H1 (cell line): Measurements from ENCODE around the gene TRIM24. TPM values are rescaled to one million over a fixed set of nuclear protein-coding genes. Genes with fewer than 3 reads are reported as not detected.

Source experiments
- CTCF ChIA-PET: fragments of 300-600 bp; sonication (Branson Sonifier 250); formaldehyde crosslinking; loops from one replicate; lab custom pipeline; 2021; ENCODE audit not compliant: partially characterized antibody; lab: Charles Lee
- POLR2A ChIA-PET: fragments of 300-600 bp; sonication (Branson Sonifier 250); formaldehyde crosslinking; loops from one replicate; lab custom pipeline; 2021; ENCODE audit warnings: inconsistent platforms; ENCODE audit not compliant: partially characterized antibody; lab: Charles Lee
- DNase-seq, 2 experiments: peaks; one replicate each; pipeline versions ENCODE4 v3.0.0 to v3.0.0-alpha.2; 2010 to 2022; ENCODE audit warnings: low spot score in 2 of 2, low read depth in 1 of 2, mixed read lengths in 1 of 2
- FAIRE-seq: peaks from 2 replicates; lab custom pipeline; 2011; peaks lifted over from hg19 to GRCh38; lab: Jason Lieb, UNC
- H2AFZ ChIP-seq: 2 replicates; pipeline ENCODE4 v1.8.1; 2012; ENCODE audit warnings: low read length, inconsistent platforms
- H2AK5ac ChIP-seq: 2 replicates; pipeline ENCODE4 v1.6.1; 2013; ENCODE audit warnings: low read depth, low read length
- H2BK120ac ChIP-seq: replicated peaks from 2 replicates; pipeline ENCODE3; 2013; ENCODE audit warnings: low read depth, low read length, inconsistent platforms
- H2BK12ac ChIP-seq: 2 replicates; pipeline ENCODE4 v1.6.1; 2013; ENCODE audit warnings: low read depth, low read length
- H2BK15ac ChIP-seq: 2 replicates; pipeline ENCODE4 v1.6.1; 2013; ENCODE audit warnings: low read length
- H2BK20ac ChIP-seq: 2 replicates; pipeline ENCODE4 v1.6.1; 2013; ENCODE audit warnings: low read length
- H2BK5ac ChIP-seq: 2 replicates; pipeline ENCODE4 v1.6.1; 2013; ENCODE audit warnings: low read depth, low read length
- H3K14ac ChIP-seq: 2 replicates; pipeline ENCODE4 v1.6.1; 2013; ENCODE audit warnings: inconsistent platforms; ENCODE audit not compliant: insufficient read length
- H3K18ac ChIP-seq: 2 replicates; pipeline ENCODE4 v1.6.1; 2013; ENCODE audit warnings: low read length; ENCODE audit errors: extremely low read depth
- H3K23ac ChIP-seq: 2 replicates; pipeline ENCODE4 v1.6.1; 2013; ENCODE audit warnings: inconsistent platforms; ENCODE audit not compliant: insufficient read length
- H3K23me2 ChIP-seq: 2 replicates; pipeline ENCODE4 v1.6.1; 2013; ENCODE audit warnings: low read depth, low read length
- H3K27ac ChIP-seq: 2 replicates; pipeline ENCODE4 v1.6.1; 2011; ENCODE audit warnings: low read depth, low read length, inconsistent platforms
- H3K27me3 ChIP-seq, 4 experiments: replicated peaks in 1 of 4; 1 replicate in 1 of 4; 2 replicates in 3 of 4; pipeline versions ENCODE4 v1.6.1 to v1.8.1; 2011 to 2013; ENCODE audit warnings: low read length in 3 of 4, mild to moderate bottlenecking in 3 of 4, inconsistent platforms in 2 of 4, mixed read lengths in 2 of 4, moderate library complexity in 1 of 4; ENCODE audit not compliant: control insufficient read depth in 3 of 4, insufficient read depth in 3 of 4; ENCODE audit errors: extremely low read depth in 1 of 4
- H3K36me3 ChIP-seq, 4 experiments: 2 replicates each; pipeline versions ENCODE4 v1.6.1 to v1.8.1; 2011 to 2013; ENCODE audit warnings: mild to moderate bottlenecking in 4 of 4, low read length in 3 of 4, moderate library complexity in 2 of 4, control low read depth in 1 of 4, inconsistent platforms in 1 of 4; ENCODE audit not compliant: insufficient read depth in 4 of 4, control insufficient read depth in 2 of 4
- H3K4ac ChIP-seq: replicated peaks from 2 replicates; pipeline ENCODE3; 2013; ENCODE audit warnings: low read length, low read depth, mixed read lengths, inconsistent platforms; ENCODE audit not compliant: insufficient read length
- H3K4me1 ChIP-seq, 4 experiments: replicated peaks in 1 of 4; 1 replicate in 1 of 4; 2 replicates in 3 of 4; pipeline versions ENCODE4 v1.6.1 to v1.8.1; 2011 to 2013; ENCODE audit warnings: low read length in 3 of 4, inconsistent platforms in 2 of 4, mixed read lengths in 1 of 4; ENCODE audit not compliant: insufficient read depth in 4 of 4, control insufficient read depth in 3 of 4
- H3K4me2 ChIP-seq, 2 experiments: 2 replicates each; pipeline versions ENCODE4 v1.6.1 to v1.8.1; 2011 to 2013; ENCODE audit warnings: low read depth in 2 of 2, low read length in 2 of 2, control low read depth in 1 of 2, inconsistent platforms in 1 of 2, mild to moderate bottlenecking in 1 of 2; ENCODE audit not compliant: insufficient read depth in 1 of 2
- H3K4me3 ChIP-seq, 4 experiments: fragments of 200-600, 300-600 bp in 1 of 4; sonication (generic), shearing (Covaris generic), sonication (Bioruptor Twin) in 1 of 4; 2 replicates each; pipeline versions ENCODE4 v1.5.1 to v1.8.1; 2011 to 2016; ENCODE audit warnings: low read length in 4 of 4, low read depth in 3 of 4, control low read depth in 2 of 4, inconsistent platforms in 2 of 4, mild to moderate bottlenecking in 2 of 4, mixed read lengths in 1 of 4, moderate library complexity in 1 of 4; ENCODE audit not compliant: insufficient read depth in 2 of 4; ENCODE audit errors: extremely low read depth in 1 of 4
- H3K56ac ChIP-seq: replicated peaks from 2 replicates; pipeline ENCODE3; 2013; ENCODE audit warnings: low read depth, mild to moderate bottlenecking, mixed read lengths, low read length, inconsistent platforms; ENCODE audit not compliant: insufficient read length
- H3K79me1 ChIP-seq: 2 replicates; pipeline ENCODE4 v1.6.1; 2013; ENCODE audit warnings: low read depth, low read length, control low read depth
- H3K79me2 ChIP-seq, 2 experiments: 2 replicates each; pipeline versions ENCODE4 v1.6.1 to v1.8.1; 2012 to 2013; ENCODE audit warnings: low read length in 2 of 2, mild to moderate bottlenecking in 2 of 2, inconsistent platforms in 1 of 2; ENCODE audit not compliant: insufficient read depth in 2 of 2, control insufficient read depth in 1 of 2
- H3K9ac ChIP-seq, 4 experiments: replicated peaks in 1 of 4; 1 replicate in 1 of 4; 2 replicates in 3 of 4; pipeline versions ENCODE4 v1.6.1 to v1.8.1; 2011 to 2013; ENCODE audit warnings: low read depth in 3 of 4, low read length in 3 of 4, control low read depth in 2 of 4, mild to moderate bottlenecking in 2 of 4, moderate library complexity in 2 of 4, inconsistent platforms in 1 of 4; ENCODE audit errors: extremely low read depth in 1 of 4
- H3K9me3 ChIP-seq, 2 experiments: 2 replicates each; pipeline versions ENCODE4 v1.6.1 to v1.8.1; 2012 to 2013; ENCODE audit warnings: mild to moderate bottlenecking in 2 of 2, moderate library complexity in 2 of 2, control low read depth in 1 of 2, inconsistent platforms in 1 of 2, low read depth in 1 of 2, low read length in 1 of 2, mixed read lengths in 1 of 2; ENCODE audit not compliant: insufficient read depth in 2 of 2
- H4K20me1 ChIP-seq, 2 experiments: replicated peaks in 1 of 2; 2 replicates each; pipeline versions ENCODE3 to v1.8.1; 2011 to 2013; ENCODE audit warnings: inconsistent platforms in 2 of 2, low read length in 2 of 2, mild to moderate bottlenecking in 1 of 2; ENCODE audit not compliant: insufficient read depth in 2 of 2, control insufficient read depth in 1 of 2
- H4K5ac ChIP-seq: 2 replicates; pipeline ENCODE4 v1.6.1; 2013; ENCODE audit warnings: low read length, low read depth, mixed read lengths, inconsistent platforms; ENCODE audit not compliant: insufficient read length
- H4K8ac ChIP-seq: 2 replicates; pipeline ENCODE4 v1.8.0; 2013; ENCODE audit warnings: mild to moderate bottlenecking, moderate library complexity, low read length, inconsistent platforms; ENCODE audit not compliant: insufficient read depth; ENCODE audit errors: extremely low read depth
- H4K91ac ChIP-seq: replicated peaks from 2 replicates; pipeline ENCODE3; 2013; ENCODE audit warnings: low read length, mixed read lengths, inconsistent platforms; ENCODE audit not compliant: insufficient read length
- CTCF ChIP-seq, 3 experiments: IDR thresholded peaks; 1 replicate in 2 of 3; 2 replicates in 1 of 3; pipeline versions ENCODE4 v1.5.1 to v1.6.1; 2011; ENCODE audit warnings: low read length in 3 of 3, mild to moderate bottlenecking in 3 of 3, inconsistent platforms in 2 of 3, low read depth in 1 of 3, moderate library complexity in 1 of 3; ENCODE audit not compliant: insufficient read depth in 1 of 3; ENCODE audit errors: control extremely low read depth in 1 of 3
- EGR1 ChIP-seq: IDR thresholded peaks from 2 replicates; pipeline ENCODE4 v1.6.1; 2011; ENCODE audit warnings: low read depth, low read length, borderline replicate concordance
- EP300 ChIP-seq, 2 experiments: IDR thresholded peaks; 1 replicate in 1 of 2; 2 replicates in 1 of 2; pipeline ENCODE4 v1.6.1; 2011 to 2012; ENCODE audit warnings: low read depth in 2 of 2, low read length in 2 of 2, mild to moderate bottlenecking in 2 of 2, borderline replicate concordance in 1 of 2, inconsistent platforms in 1 of 2, moderate library complexity in 1 of 2
- KDM5A ChIP-seq: fragments of 200-600 bp; IDR thresholded peaks from 2 replicates; pipeline ENCODE4 v1.7.1; 2012; ENCODE audit warnings: mild to moderate bottlenecking, low read length, inconsistent platforms, mixed read lengths
- RAD21 ChIP-seq, 2 experiments: IDR thresholded peaks in 1 of 2; conservative IDR thresholded peaks in 1 of 2; 2 replicates each; pipeline ENCODE4 v1.6.1; 2011; ENCODE audit warnings: low read depth in 2 of 2, low read length in 2 of 2, improper control_type of control experiment in 1 of 2, inconsistent platforms in 1 of 2, mild to moderate bottlenecking in 1 of 2, moderate library complexity in 1 of 2
- RNF2 ChIP-seq: fragments of 200-900, 300-1000 bp; sonication (generic); IDR thresholded peaks from 2 replicates; pipeline ENCODE4 v1.7.1; 2016; ENCODE audit warnings: borderline replicate concordance, low read depth, mild to moderate bottlenecking, antibody characterized with exemption, low read length; ENCODE audit not compliant: poor library complexity, severe bottlenecking; ENCODE audit errors: missing control alignments
- SIRT6 ChIP-seq: IDR thresholded peaks from one replicate; pipeline ENCODE4 v1.7.1; 2012; ENCODE audit warnings: low read length, inconsistent platforms
- SP1 ChIP-seq: IDR thresholded peaks from 2 replicates; pipeline ENCODE4 v1.6.1; 2011; ENCODE audit warnings: low read depth, low read length
- SP4 ChIP-seq: IDR thresholded peaks from 2 replicates; pipeline ENCODE4 v1.6.1; 2012; ENCODE audit warnings: low read length, inconsistent platforms
- TEAD4 ChIP-seq: IDR thresholded peaks from 2 replicates; pipeline ENCODE4 v1.6.1; 2012; ENCODE audit warnings: low read depth, low read length, inconsistent platforms, mixed read lengths
- ZNF274 ChIP-seq: IDR thresholded peaks from 2 replicates; pipeline ENCODE4 v1.7.0; 2012; ENCODE audit warnings: low read length, borderline replicate concordance; ENCODE audit errors: extremely low read depth
- WGBS, 2 experiments: shearing (Covaris generic) in 1 of 2; methylation state at CpG; one replicate each; pipeline versions ENCODE4 v1.1.6 to v1.1.7; 2013 to 2015; ENCODE audit warnings: low lambda C conversion rate in 2 of 2, mixed read lengths in 2 of 2, inconsistent platforms in 1 of 2, low coverage in 1 of 2, missing lambda C conversion rate in 1 of 2; ENCODE audit not compliant: insufficient replicate concordance in 2 of 2, insufficient coverage in 1 of 2, insufficient read length in 1 of 2; ENCODE audit errors: extremely low coverage in 1 of 2, missing lambda C conversion rate in 1 of 2; 5-methylcytosine and 5-hydroxymethylcytosine counted together
- polyA plus RNA-seq, 7 experiments: library from polyadenylated mRNA; depleted of rRNA in 3 of 7; stranded (reverse) in 5 of 7; unstranded in 2 of 7; fragments of >200 nt in 5 of 7; fragments of 200-250 nt in 2 of 7; gene quantifications; 1 replicate in 5 of 7; 2 replicates in 1 of 7; 4 replicates in 1 of 7; pipeline versions ENCODE4 v1.2.1 to v1.2.3, GENCODE V29; 2011 to 2013; ENCODE audit warnings: missing spikeins in 2 of 7, mixed read lengths in 2 of 7
- total RNA-seq: library from RNA; stranded (reverse); fragmentation: NEBNext Ultra II Directional; extraction: Animal tissue kit (Norgen Biotek cat#: 25700); gene quantifications from 2 replicates; pipeline ENCODE4 v1.2.1, GENCODE V29; 2021

TRIM24 gene
- total and polyA plus RNA-seq, 2 of the 8 experiments (the other 6 are each of a cell fraction or from before 2014, with no cell fraction given): 67.6 to 149 TPM

DNA sequence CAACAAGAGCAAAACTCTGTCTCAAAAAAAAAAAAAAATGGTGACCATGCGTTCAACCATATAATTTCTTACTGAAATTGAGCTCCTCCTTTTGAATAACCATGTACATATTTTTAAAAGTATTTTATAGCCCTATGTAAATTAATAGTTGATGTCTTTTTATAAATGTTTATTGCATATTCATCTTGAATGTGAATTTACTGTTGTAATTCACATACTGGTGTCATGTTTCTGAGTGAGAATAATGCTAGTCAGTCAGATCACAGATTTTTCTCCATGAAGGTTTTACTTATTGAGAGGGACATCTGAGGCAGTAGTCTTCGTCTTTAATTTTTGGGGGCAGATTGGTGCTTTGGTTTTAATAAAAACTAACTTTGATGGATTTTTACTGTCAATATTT lies 128.9 kb downstream of the TRIM24 start:
- POLR2A ChIA-PET: interaction anchor here (1.0 to 1.5 kb wide), 3 partner anchors 8 to 78 kb away, joined by 3 to 5 read pairs (median 4); no protein-coding TSS in a partner anchor
- TF ChIP-seq KDM5A (no peak), RNF2 (no peak), EP300 (IDR thresholded peaks at IDR 0.05; ENCODE audit: borderline replicate concordance in 1 of 2, low read depth in 2 of 2, low read length in 2 of 2) (no peak), SP4 (no peak), RAD21 (IDR thresholded peaks at IDR 0.05 in 1 of 2, conservative IDR thresholded peaks at IDR 0.05 in 1 of 2; ENCODE audit: low read depth in 2 of 2, low read length in 2 of 2) (no peak), ZNF274 (no peak), SIRT6 (no peak), EGR1 (no peak), CTCF (IDR thresholded peaks at IDR 0.05; ENCODE audit: control extremely low read depth in 1 of 3, insufficient read depth in 1 of 3, low read depth in 1 of 3, low read length in 3 of 3) (no peak), TEAD4 (no peak), SP1 (no peak)

More for the DNA sequence above, 128.9 kb downstream of the TRIM24 start:
- Histone ChIP-seq H3K27ac (no peak overlapping the region), H3K79me2 (no peaks in the 10 kb centered on the region), H3K79me1 (no peaks in the 10 kb centered on the region), H4K91ac (no peak overlapping the region), H2AK5ac (no peak overlapping the region), H3K18ac (no peak overlapping the region), H3K23me2 (no peaks in the 10 kb centered on the region), H2BK15ac (no peak overlapping the region), H4K20me1 (no peaks in the 10 kb centered on the region), H3K9me3 (no peaks in the 10 kb centered on the region), H2BK12ac (no peak overlapping the region), H4K5ac (no peak overlapping the region), H2AFZ (no peak overlapping the region), H3K27me3 (no peaks in the 10 kb centered on the region), H3K14ac (no peak overlapping the region), H3K4me1 (no peaks in the 10 kb centered on the region), H3K56ac (no peak overlapping the region), H2BK20ac (no peak overlapping the region), H2BK5ac (no peak overlapping the region), H3K4ac (no peak overlapping the region), H2BK120ac (no peak overlapping the region), H3K36me3 (peaks cover 4 to 35% (median 23%) of the 10 kb centered on the region in 4 experiments), H4K8ac (no peak overlapping the region), H3K4me2 (no peak overlapping the region), H3K4me3 (no peak overlapping the region), H3K23ac (no peak overlapping the region), H3K9ac (no peak overlapping the region)
- CTCF ChIA-PET: interaction anchor here (0.6 to 2.7 kb wide), 6 partner anchors 9 to 939 kb away, joined by 3 to 9 read pairs (median 3); no protein-coding TSS in a partner anchor
- DNase-seq: no peak
- no peak for FAIRE-seq
- 98% methylated on average over 2 of the region's 2 CpGs; no CpG with 5 or more reads in 1 of the 2 experiments for WGBS, 2 experiments
